Activated effector memory CD4-positive, alpha-beta T cell treated with anti-CD3 and anti-CD28 coated beads, Interleukin-2, amount 50 U/mL, for 16 hours (primary cell): Measurements from ENCODE around the gene ACTR3.
A peak's percentile ranks its signal among the peaks of the same experiment; 100 is the strongest.
"Not testable (repeated sequence)": the region's sequence is repeated elsewhere in the genome, so short reads cannot be mapped to it uniquely, and the experiment has no call there.

Source experiments
- DNase-seq: peaks from one replicate; pipeline ENCODE4 v3.0.0-alpha.2; 2020

The ACTR3 gene

DNA sequence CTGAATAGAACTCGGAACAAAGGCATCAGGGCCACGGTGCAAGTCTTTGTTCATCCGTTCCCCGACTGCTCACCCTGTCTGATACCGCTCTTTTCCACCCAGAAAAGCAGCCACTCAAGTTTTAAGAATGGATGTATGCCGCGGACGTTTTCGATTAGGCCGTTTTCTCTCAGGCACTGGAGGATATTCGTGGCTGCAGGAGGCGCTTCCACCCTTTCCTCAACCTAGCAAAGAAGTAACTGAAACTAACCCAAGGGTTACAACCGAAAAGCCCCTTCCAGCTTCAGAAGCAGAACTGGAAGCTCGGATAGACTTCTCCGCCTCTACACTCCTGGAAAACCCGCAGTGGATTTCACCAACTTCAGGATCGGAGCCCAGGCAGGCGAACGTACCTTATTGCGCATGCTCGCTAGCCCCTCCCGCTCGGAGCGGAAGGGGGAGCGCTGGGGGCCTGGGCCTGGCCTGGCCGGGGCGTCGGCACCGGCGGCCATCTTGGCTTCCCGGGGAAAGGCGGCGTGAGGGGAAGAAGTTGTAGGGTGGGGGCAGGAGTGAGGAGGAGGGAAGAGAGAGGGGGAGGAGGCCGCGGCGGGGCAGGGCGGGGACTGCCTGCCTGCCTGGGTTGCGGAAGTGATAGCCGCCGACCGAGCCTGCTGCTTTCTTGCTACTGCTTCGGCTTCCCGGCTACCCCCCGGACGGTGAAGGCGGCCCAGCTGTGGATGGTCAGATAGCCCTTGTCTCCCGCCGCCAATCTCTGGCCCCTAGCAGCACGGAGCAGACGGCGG, at the start of gene ACTR3:
Gene ACTR3, plus strand, starts transcription at position 619 of the 782 bp plus-strand sequence. CDS start 191 bp downstream, outside the sequence.
- DNase-seq, result peak; percentile 99

DNA sequence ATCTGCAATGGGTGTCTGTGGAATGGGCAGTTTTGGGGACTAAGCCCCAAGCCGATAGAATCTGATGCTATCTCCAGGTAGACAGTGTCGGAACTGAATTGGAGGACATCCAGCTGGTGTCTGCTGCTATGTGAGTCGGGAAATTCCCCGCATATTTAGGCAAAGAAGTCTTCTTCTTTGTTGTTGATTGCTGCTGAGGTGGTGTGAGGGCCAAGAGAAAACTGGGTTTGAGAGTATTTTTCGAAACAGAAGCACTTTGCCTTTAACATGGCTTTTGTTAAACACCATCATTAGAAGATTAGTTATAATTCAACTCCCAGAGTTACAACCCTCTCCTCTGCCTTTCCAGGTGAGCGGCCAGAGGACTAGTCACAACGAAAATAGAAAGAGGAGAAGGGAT, 49.4 kb upstream of the ACTR3 start:
- no peak for DNase-seq

DNA sequence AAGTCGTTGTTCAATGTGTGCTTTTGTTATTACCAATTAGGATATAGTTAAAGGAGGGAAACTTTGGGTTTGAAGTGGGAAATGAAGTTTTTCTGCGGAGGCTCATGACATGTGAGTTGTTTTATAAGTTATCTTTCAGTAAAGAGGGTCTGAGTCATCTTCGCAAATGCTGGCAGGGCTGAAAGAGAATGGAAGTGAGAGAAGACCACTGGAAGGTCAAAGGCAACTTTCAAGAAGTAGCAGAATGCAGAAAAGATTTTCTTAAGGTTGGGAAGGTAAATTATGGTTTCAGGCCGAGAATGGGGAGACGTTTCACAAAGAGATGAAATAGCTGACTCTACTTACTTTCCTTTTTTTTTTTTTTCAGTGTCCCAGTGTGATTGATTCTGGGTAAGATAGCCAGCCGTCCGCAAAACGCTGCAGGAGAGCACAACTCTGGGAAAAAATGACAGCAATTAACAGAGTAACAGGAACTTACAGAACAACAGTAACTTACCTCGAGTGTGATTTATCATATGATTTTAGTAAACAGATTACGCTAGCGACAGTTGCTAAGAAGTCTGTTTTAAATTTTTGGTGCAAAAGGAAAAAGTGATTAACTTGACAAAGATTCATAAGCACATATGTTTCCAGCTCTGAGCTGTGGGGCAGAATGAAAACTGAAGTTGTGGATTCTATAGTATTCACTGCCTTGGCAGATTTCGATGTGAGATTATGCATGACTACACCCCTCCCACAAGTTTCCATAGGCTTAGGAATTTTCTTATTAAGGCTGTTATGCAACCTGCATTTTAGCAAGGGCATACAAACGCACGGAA, 46.8 kb upstream of the ACTR3 start:
- DNase-seq, result no peak

- not testable (repeated sequence) for DNase-seq
These were observed 46.2 kb upstream of the ACTR3 start for GRCh38 chr2:113843737-113844050.

- no peak for DNase-seq
These were observed 44.6 kb upstream of the ACTR3 start for GRCh38 chr2:113845261-113845660.

DNA sequence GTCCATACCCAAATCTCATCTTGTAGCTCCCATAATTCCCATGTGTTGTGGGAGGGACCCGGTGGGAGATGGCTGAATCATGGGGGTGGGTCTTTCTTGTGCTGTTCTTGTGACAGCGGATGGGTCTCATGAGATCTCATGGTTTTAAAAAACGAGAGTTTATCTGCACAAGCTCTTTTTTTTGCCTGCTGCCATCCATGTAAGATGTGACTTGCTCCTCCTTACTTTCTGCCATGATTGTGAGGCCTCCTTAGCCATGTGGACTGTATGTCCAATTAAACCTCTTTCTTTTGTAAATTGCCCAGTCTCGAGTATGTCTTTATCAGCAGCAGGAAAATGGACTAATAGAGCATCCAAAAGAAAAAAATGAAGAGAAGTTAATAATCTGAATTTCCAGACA, 44.1 kb upstream of the ACTR3 start:
- DNase-seq, result not testable (repeated sequence)

DNA sequence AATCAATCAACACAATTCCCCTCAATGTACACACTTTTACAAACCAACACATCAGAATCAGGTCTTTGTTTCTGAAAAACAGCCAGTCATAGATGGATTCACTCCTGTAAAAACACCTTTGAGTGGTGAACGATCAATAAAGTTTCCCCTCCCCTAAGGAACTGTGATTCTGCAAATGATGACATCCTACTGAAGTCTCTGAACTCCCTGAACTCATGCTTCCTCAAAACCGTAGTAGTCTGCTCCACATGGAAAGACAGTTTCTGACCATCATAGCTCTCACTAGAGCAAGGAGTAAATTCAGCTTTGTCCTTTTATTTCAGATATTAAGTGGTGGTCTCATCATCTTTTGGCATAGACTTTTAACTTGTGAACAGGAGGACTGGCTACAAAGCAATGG, 43.5 kb upstream of the ACTR3 start:
- DNase-seq, result no peak

DNA sequence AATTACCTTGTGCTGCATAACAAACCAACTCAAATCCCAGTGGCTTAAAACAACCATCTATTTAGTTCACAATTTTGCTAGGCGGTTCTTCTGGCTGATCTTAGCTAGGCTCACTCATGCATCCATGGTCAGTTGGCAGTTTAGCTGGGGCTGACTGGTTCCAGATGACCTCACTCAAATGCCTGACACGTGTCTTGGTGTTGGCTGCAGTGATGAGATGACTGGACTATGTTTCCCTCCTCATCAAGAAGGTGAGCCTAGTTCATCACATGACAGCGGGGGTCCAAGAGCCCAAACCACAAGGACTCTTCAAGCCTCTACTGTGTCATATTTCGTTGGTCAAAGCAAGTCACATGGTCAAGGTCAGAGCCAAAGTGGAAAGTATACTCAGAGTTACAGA, 42.7 kb upstream of the ACTR3 start:
- DNase-seq, result no peak

DNA sequence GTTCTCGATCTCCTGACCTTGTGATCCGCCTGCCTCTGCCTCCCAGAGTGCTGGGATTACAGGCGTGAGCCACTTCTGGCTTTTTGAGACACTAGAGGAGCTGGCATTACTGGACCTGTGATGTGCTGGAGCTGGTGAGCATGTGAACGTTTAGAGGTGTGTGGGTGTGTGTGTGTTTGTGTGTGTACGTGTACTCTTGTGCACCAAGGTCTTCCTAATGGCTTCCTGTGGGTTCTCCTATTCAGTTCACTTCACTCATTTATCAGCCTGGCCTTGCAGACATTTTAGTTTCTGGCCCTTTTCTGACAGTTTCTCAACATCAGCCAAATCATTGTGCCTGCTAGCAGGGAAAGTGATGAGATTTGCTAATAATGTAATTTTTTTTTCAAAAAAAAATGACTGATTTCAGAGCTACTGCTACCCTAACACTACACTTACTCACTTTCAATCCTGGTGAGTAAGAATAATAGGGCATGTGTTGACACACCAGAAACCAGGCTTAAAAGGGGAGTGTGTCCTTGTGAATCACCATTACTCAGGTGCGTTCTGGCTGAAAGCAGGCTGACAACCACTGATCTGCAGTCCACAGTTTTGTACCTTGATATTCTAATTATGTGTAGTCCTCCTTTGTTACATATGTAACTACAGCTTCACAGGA, 41.0 kb upstream of the ACTR3 start:
- no peak for DNase-seq

GRCh38 chr2:113850687-113851086, 39.2 kb upstream of the ACTR3 start:
- DNase-seq, result no peak

GRCh38 chr2:113851640-113852039, 38.2 kb upstream of the ACTR3 start:
- DNase-seq, result no peak

- DNase-seq, result no peak
These were observed 35.7 kb upstream of the ACTR3 start for GRCh38 chr2:113854208-113854607.

DNA sequence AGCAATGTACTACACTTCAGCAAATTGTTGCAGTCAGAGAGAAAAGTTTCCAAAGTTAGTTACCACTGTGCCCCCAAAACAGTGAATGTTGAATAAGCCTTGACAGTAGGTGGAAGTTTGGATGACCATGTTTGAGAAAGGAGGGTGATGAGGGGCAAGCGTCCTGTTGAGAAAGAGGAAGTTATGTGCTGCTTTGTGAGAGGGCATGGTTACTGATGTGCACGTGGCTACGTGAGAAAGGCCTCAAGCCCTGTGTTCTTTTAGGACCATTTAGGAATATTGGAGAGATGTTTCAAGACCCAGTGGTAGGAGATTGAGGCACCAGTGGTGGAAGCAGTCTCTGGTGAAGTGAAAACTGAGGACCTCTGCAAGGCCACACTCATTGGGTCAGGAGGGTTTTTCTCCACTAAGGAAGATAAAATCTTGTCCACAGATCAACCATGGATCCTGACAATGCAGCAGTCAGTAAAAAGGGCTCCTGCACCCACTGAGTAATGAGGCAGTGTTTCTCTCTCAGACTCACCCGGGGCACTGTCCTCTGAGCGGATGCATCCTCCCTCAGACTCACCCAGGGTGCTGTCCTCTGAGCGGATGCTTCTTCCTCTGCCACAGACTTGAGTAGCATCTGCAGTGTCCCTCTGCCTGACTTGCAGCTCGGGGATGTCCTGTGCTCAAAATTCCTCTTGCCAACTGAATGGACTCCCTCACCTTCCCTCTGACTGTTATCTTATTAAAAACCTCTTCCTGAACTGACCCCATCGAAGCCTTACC, 34.7 kb upstream of the ACTR3 start:
- no peak for DNase-seq

DNA sequence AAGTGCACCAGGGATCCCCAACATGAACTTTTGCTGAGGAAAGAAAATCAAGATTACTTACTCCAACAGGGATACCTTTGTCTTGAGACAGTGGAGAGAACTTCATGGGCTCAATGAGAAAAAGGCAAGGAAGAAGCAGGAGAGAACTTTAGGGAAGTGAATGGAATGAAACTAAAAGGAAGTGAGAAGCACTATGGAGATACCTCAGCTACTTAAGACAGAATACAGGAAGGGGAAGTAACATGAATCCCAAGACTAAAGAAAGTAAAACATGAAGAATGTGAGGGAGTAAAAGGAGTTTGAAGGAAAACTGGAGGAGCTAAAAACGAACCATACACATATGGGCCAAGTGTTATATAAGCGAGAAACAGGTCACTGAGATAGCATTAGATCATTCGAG, 32.4 kb upstream of the ACTR3 start:
- no peak for DNase-seq

- no peak for DNase-seq
These were observed 31.1 kb upstream of the ACTR3 start for GRCh38 chr2:113858764-113859163.

- no peak for DNase-seq
These were observed 28.1 kb upstream of the ACTR3 start for GRCh38 chr2:113861740-113862139.

GRCh38 chr2:113863144-113863543, 26.7 kb upstream of the ACTR3 start:
- DNase-seq, result no peak

DNA sequence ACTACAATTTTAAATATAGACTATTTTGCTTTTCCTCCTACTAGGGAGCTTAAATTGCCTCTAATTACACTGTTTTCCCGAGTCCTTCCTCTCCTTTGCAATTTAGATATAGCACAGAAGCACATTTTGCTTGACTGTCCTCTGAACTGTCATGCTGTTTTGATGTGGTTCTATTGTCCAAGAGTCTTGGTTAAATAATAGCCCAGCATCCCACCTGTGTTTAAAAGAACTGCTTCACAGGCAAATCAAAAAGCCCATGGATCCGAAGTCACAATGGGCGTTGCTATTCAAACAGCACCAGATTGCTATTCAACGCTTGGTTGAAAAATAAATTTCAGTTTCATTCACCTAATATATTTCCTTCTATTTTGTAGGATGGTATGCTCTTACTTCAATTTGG, 22.3 kb upstream of the ACTR3 start:
- DNase-seq, result no peak

GRCh38 chr2:113869253-113869652, 20.6 kb upstream of the ACTR3 start:
- DNase-seq, result no peak

GRCh38 chr2:113872201-113872600, 17.7 kb upstream of the ACTR3 start:
- no peak for DNase-seq

- no peak for DNase-seq
These were observed 16.0 kb upstream of the ACTR3 start for GRCh38 chr2:113873867-113874266.

- no peak for DNase-seq
These were observed 14.8 kb upstream of the ACTR3 start for GRCh38 chr2:113875135-113875534.
